Keratinocyte (primary cell): ENCODE data around the gene CAPN15.

Experiments used
- CTCF ChIP-seq, 3 experiments: IDR thresholded peaks in 1 of 3; conservative IDR thresholded peaks in 1 of 3; optimal IDR thresholded peaks in 1 of 3; 2 replicates in 2 of 3; 3 replicates in 1 of 3; pipeline versions ENCODE3 to v1.5.1; 2011; ENCODE audit warnings: low read length in 3 of 3, mild to moderate bottlenecking in 3 of 3, moderate library complexity in 2 of 3, control low read depth in 1 of 3, inconsistent platforms in 1 of 3; ENCODE audit not compliant: insufficient read depth in 2 of 3; ENCODE audit errors: extremely low read depth in 1 of 3
- EZH2 ChIP-seq: IDR thresholded peaks from one replicate; pipeline ENCODE4 v1.6.1; 2012; ENCODE audit warnings: inconsistent platforms, mild to moderate bottlenecking, low read length, moderate library complexity

- peak; percentile 55 to 83 (median 73) for TF ChIP-seq CTCF (optimal IDR thresholded peaks at IDR 0.05 in 1 of 3, IDR thresholded peaks at IDR 0.05 in 1 of 3, conservative IDR thresholded peaks at IDR 0.05 in 1 of 3; ENCODE audit: extremely low read depth in 1 of 3, insufficient read depth in 2 of 3, low read length in 3 of 3)
- no peak for TF ChIP-seq EZH2
Measured at GRCh38 chr16:521381-522210, 5.9 kb upstream of the CAPN15 start.
